PC-9 (cell line): ENCODE measurements around the gene MAP6D1. TPM values are rescaled to one million over a fixed set of nuclear protein-coding genes. Genes with fewer than 3 reads are reported as not detected.

Experiments used
- BruUV-seq: library from RNA; stranded (reverse); fragments of 400-500 nt; replicated peaks from 2 replicates; lab custom pipeline; 2021; lab: Mats Ljungman, UMichigan
- CTCF ChIA-PET: fragments of 300-600 bp; sonication (Branson Sonifier 250); formaldehyde crosslinking; loops from one replicate; lab custom pipeline; 2022; ENCODE audit warnings: antibody characterized with exemption; lab: Charles Lee
- POLR2A ChIA-PET: fragments of 300-600 bp; sonication (Branson Sonifier 250); formaldehyde crosslinking; loops from one replicate; lab custom pipeline; 2022; ENCODE audit warnings: antibody characterized with exemption; ENCODE audit not compliant: unreplicated experiment; lab: Charles Lee
- DNase-seq, 2 experiments: peaks; one replicate each; pipeline versions ENCODE4 v3.0.0 to v3.0.0-alpha.2; 2015 to 2022; ENCODE audit warnings: mixed read lengths in 1 of 2
- H2AFZ ChIP-seq: fragments of 200-600 bp; sonication (generic); 2 replicates; pipeline ENCODE4 v1.8.1; 2017; ENCODE audit warnings: antibody characterized with exemption
- H3F3A ChIP-seq: fragments of 200-600 bp; sonication (generic); 2 replicates; pipeline ENCODE4 v1.8.1; 2017; ENCODE audit warnings: antibody characterized with exemption, mild to moderate bottlenecking, low read depth; ENCODE audit not compliant: insufficient read depth
- H3K27ac ChIP-seq: fragments of 200-600 bp; sonication (generic); 2 replicates; pipeline ENCODE4 v1.6.1; 2016; ENCODE audit warnings: mixed run types
- H3K27me3 ChIP-seq: fragments of 200-600 bp; sonication (generic); 2 replicates; pipeline ENCODE4 v1.6.1; 2016; ENCODE audit warnings: low read depth, mixed run types; ENCODE audit not compliant: insufficient read depth
- H3K36me3 ChIP-seq: fragments of 200-600 bp; sonication (generic); 2 replicates; pipeline ENCODE4 v1.6.1; 2016; ENCODE audit warnings: low read depth, mixed run types
- H3K4me1 ChIP-seq: fragments of 200-600 bp; sonication (generic); replicated peaks from 2 replicates; pipeline ENCODE4 v1.6.1; 2016; ENCODE audit warnings: mixed run types; ENCODE audit not compliant: insufficient read depth
- H3K4me2 ChIP-seq: fragments of 200-600 bp; sonication (generic); 2 replicates; pipeline ENCODE4 v1.6.1; 2017; ENCODE audit warnings: mixed run types
- H3K4me3 ChIP-seq: fragments of 200-600 bp; sonication (generic); 2 replicates; pipeline ENCODE4 v1.6.1; 2016; ENCODE audit warnings: mixed run types
- H3K79me2 ChIP-seq: fragments of 200-600 bp; sonication (generic); 2 replicates; pipeline ENCODE4 v1.6.1; 2017; ENCODE audit warnings: low read depth, mixed run types
- H3K9me2 ChIP-seq: fragments of 200-600 bp; sonication (generic); 2 replicates; pipeline ENCODE4 v1.8.1; 2017; ENCODE audit warnings: mild to moderate bottlenecking; ENCODE audit not compliant: insufficient read depth
- H3K9me3 ChIP-seq: fragments of 200-600 bp; sonication (generic); 2 replicates; pipeline ENCODE4 v1.8.1; 2016; ENCODE audit warnings: low read depth; ENCODE audit not compliant: insufficient read depth
- H4K20me1 ChIP-seq: fragments of 200-600 bp; sonication (generic); 2 replicates; pipeline ENCODE4 v1.8.1; 2017; ENCODE audit not compliant: insufficient read depth
- EZH2 ChIP-seq: fragments of 200-600 bp; sonication (generic); IDR thresholded peaks from 2 replicates; pipeline ENCODE4 v1.8.0; 2017; ENCODE audit warnings: antibody characterized with exemption, low read depth
- intact Hi-C: fragments of 100-400 bp; cut with micrococcal nuclease; formaldehyde crosslinking; loops from one replicate; pipeline ENCODE4 v1.10.0; 2022; ENCODE audit not compliant: unreplicated experiment
- total RNA-seq: library from RNA; stranded (reverse); gene quantifications from 2 replicates; pipeline ENCODE4 v1.2.3, GENCODE V29; 2021
- TF ChIP-seq, protein P1 (sequence below): fragments of 200-600 bp; sonication (generic); conservative IDR thresholded peaks from 2 replicates; pipeline ENCODE4 v1.6.1; 2017; ENCODE audit warnings: mixed run types, antibody characterized with exemption, mild to moderate bottlenecking, moderate library complexity

The MAP6D1 gene
- total RNA-seq, 1 experiment from 2014 or later, result 2.2 TPM

DNA sequence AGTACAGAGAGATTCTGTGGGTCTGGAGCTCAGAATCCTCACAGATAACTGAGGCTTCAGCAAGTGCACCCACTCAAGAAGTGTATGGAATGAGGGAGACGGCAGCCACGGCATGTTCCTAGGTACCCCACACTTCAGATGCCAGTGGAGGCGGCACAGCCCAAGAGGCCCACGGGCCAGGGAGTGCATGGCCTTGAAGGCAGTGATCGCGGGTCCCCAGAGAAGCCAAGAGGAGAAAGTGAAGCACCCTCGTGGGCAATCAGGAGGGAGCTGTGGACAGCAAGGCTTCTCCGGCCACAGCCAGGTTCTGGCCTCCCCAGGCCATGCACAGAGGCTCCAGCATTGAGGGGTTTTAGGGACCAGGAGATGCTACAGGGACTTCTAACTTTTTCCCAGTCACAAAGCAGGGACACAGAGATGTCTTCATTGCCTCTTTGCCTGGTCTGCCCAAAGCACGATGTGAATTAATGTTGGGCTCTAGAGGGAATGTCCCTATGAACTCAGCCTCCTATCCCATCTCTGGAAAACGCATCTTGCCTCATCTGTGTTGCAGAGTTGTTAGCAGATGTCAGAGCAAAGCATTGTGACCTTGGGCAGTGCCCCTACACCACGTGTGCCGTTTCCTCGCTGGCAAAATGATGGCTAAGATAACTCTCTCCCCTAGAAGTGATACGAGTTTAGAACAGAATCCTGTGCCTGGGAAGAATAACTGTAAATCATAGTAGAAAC is 2.6 kb upstream of the MAP6D1 start:
- TF ChIP-seq, protein P1, sequence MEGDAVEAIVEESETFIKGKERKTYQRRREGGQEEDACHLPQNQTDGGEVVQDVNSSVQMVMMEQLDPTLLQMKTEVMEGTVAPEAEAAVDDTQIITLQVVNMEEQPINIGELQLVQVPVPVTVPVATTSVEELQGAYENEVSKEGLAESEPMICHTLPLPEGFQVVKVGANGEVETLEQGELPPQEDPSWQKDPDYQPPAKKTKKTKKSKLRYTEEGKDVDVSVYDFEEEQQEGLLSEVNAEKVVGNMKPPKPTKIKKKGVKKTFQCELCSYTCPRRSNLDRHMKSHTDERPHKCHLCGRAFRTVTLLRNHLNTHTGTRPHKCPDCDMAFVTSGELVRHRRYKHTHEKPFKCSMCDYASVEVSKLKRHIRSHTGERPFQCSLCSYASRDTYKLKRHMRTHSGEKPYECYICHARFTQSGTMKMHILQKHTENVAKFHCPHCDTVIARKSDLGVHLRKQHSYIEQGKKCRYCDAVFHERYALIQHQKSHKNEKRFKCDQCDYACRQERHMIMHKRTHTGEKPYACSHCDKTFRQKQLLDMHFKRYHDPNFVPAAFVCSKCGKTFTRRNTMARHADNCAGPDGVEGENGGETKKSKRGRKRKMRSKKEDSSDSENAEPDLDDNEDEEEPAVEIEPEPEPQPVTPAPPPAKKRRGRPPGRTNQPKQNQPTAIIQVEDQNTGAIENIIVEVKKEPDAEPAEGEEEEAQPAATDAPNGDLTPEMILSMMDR, result no peak
- no peak for TF ChIP-seq EZH2
- no peak overlapping the region for H3K4me3 ChIP-seq
- no peaks in the 10 kb centered on the region for H3K79me2 ChIP-seq
- CTCF ChIA-PET, result no interaction called here
- no peak overlapping the region for H3K4me2 ChIP-seq
- H4K20me1 ChIP-seq, result peaks cover 7% of the 10 kb centered on the region
- H3K4me1 ChIP-seq, result 0 out of 2 replicates have a peak, but pooled peaks cover 7% of the 10 kb centered on the region
- intact Hi-C loops, result loop anchor here (5.0 kb wide), 1 partner anchor 459 kb away; no protein-coding TSS in a partner anchor
- DNase-seq, result no peak
- H3K27ac ChIP-seq, result no peak overlapping the region
- no peaks in the 10 kb centered on the region for H3K27me3 ChIP-seq
- POLR2A ChIA-PET, result no interaction called here
- no peaks in the 10 kb centered on the region for H3K9me2 ChIP-seq
- H2AFZ ChIP-seq, result no peak overlapping the region
- H3K9me3 ChIP-seq, result no peaks in the 10 kb centered on the region
- peaks cover 29% of the 10 kb centered on the region for H3F3A ChIP-seq
- H3K36me3 ChIP-seq, result 0 out of 2 replicates have a peak, but pooled peaks cover 6% of the 10 kb centered on the region
- no TSS peak for BruUV-seq

DNA sequence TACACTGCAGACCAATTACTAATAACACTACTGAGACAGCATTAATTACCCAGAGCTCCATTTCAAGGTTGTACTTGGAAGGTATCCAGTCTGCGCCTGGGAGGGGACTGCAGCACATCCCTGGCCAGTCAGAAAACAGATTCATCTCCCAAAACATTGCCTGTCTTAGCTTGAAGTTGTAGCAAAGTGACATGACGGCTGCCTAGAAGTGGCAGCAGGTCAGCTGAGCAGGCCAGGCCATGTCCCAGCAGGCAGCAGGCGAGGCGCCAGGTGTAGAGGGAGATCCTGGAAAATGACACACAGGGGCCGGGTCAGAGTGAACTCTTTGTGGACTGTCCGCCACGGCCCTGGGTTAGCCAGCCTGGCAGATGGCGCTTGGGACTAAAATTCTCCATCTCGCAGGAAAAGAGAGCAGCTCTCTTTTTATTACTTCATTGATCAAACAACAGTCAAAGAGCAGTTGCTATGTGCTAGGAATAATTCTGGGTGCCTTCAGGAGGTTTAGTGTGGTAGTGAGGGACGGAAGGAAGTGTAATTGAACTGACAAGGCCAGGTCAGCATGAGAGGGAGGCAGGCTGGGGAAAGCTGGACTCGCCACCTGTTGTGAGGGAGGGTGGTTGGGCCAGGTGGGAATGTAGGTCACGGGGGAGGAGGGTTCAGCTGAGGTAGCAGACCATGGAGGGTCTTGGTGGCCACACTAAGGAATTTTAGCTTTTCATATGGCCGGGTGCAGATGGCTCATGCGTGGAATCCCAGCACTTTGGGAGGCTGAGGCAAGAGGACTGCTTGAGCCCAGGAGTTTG is 1.3 kb upstream of the MAP6D1 start:
- BruUV-seq, result no TSS peak
- CTCF ChIA-PET, result interaction anchor here (1.6 kb wide), 1 partner anchor 14 kb away, joined by 4 read pairs; no protein-coding TSS in a partner anchor
- POLR2A ChIA-PET, result interaction anchor here (0.7 kb wide), 1 partner anchor 343 kb away, joined by 7 read pairs; no protein-coding TSS in a partner anchor

More for the DNA sequence above, 1.3 kb upstream of the MAP6D1 start:
- no peaks in the 10 kb centered on the region for H3K36me3 ChIP-seq
- no peaks in the 10 kb centered on the region for H3K27me3 ChIP-seq
- H3F3A ChIP-seq, result peaks cover 29% of the 10 kb centered on the region
- intact Hi-C loops, result loop anchor here (5.0 kb wide), 1 partner anchor 461 kb away; no protein-coding TSS in a partner anchor
- no peaks in the 10 kb centered on the region for H3K79me2 ChIP-seq
- H3K9me3 ChIP-seq, result no peaks in the 10 kb centered on the region
- peaks cover 7% of the 10 kb centered on the region for H4K20me1 ChIP-seq
- H3K9me2 ChIP-seq, result no peaks in the 10 kb centered on the region
- H3K4me3 ChIP-seq, result no peak overlapping the region
- no peak overlapping the region for H3K27ac ChIP-seq
- H3K4me1 ChIP-seq, result 0 out of 2 replicates have a peak, but pooled peaks cover 7% of the 10 kb centered on the region
- H3K4me2 ChIP-seq, result no peak overlapping the region
- H2AFZ ChIP-seq, result no peak overlapping the region
- DNase-seq, result no peak
- TF ChIP-seq, protein P1, result no peak
- no peak for TF ChIP-seq EZH2
